B cell (primary cell): ENCODE measurements around the gene HIP1.

Source experiments
- EZH2 ChIP-seq: IDR thresholded peaks from 2 replicates; pipeline ENCODE4 v1.6.1; 2012; ENCODE audit warnings: borderline replicate concordance, low read depth, mild to moderate bottlenecking, moderate library complexity, low read length; ENCODE audit not compliant: insufficient read depth, poor library complexity, severe bottlenecking
- TF ChIP-seq, protein P1 (sequence below): fragments of 200-600 bp; IDR thresholded peaks from one replicate; pipeline ENCODE4 v1.8.0; 2022; ENCODE audit warnings: antibody characterized with exemption, mild to moderate bottlenecking

- TF ChIP-seq, protein P1, sequence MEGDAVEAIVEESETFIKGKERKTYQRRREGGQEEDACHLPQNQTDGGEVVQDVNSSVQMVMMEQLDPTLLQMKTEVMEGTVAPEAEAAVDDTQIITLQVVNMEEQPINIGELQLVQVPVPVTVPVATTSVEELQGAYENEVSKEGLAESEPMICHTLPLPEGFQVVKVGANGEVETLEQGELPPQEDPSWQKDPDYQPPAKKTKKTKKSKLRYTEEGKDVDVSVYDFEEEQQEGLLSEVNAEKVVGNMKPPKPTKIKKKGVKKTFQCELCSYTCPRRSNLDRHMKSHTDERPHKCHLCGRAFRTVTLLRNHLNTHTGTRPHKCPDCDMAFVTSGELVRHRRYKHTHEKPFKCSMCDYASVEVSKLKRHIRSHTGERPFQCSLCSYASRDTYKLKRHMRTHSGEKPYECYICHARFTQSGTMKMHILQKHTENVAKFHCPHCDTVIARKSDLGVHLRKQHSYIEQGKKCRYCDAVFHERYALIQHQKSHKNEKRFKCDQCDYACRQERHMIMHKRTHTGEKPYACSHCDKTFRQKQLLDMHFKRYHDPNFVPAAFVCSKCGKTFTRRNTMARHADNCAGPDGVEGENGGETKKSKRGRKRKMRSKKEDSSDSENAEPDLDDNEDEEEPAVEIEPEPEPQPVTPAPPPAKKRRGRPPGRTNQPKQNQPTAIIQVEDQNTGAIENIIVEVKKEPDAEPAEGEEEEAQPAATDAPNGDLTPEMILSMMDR, result no peak
- no peak for TF ChIP-seq EZH2
These were observed 22.9 kb downstream of the HIP1 start for GRCh38 chr7:75715864-75716263.
